OCI-LY1 (cell line): Measurements from ENCODE around the gene NUP214.
"Not testable (repeated sequence)": the region's sequence is repeated elsewhere in the genome, so short reads cannot be mapped to it uniquely, and the experiment has no call there.

Experiments used
- H2AFZ ChIP-seq: fragments of 200-600 bp; sonication (generic), shearing (Covaris generic); 2 replicates; pipeline ENCODE4 v1.6.0; 2014; ENCODE audit warnings: antibody characterized with exemption, mild to moderate bottlenecking, low read length
- H3F3A ChIP-seq: fragments of 200-600 bp; sonication (generic), shearing (Covaris generic); 2 replicates; pipeline ENCODE4 v1.6.0; 2014; ENCODE audit warnings: mild to moderate bottlenecking, antibody characterized with exemption, low read length, moderate library complexity; ENCODE audit not compliant: insufficient read depth
- H3K27ac ChIP-seq: fragments of 200-600 bp; sonication (generic); 2 replicates; pipeline ENCODE4 v1.5.1; 2014; ENCODE audit warnings: low read length, mixed run types, mild to moderate bottlenecking, low read depth; ENCODE audit not compliant: poor library complexity, severe bottlenecking
- H3K27me3 ChIP-seq: fragments of 200-600 bp; sonication (generic); 2 replicates; pipeline ENCODE4 v1.6.0; 2014; ENCODE audit warnings: antibody characterized with exemption, mild to moderate bottlenecking, low read length, moderate library complexity; ENCODE audit not compliant: insufficient read depth
- H3K36me3 ChIP-seq: fragments of 200-600 bp; sonication (generic); 2 replicates; pipeline ENCODE4 v1.6.1; 2014; ENCODE audit warnings: mild to moderate bottlenecking, antibody characterized with exemption, low read length, moderate library complexity, mixed read lengths; ENCODE audit not compliant: insufficient read depth
- H3K4me1 ChIP-seq: fragments of 200-600 bp; sonication (generic); 2 replicates; pipeline ENCODE4 v1.5.1; 2014; ENCODE audit warnings: mild to moderate bottlenecking, low read length, moderate library complexity; ENCODE audit not compliant: insufficient read depth, severe bottlenecking
- H3K4me2 ChIP-seq: fragments of 200-600 bp; sonication (generic), shearing (Covaris generic); 2 replicates; pipeline ENCODE4 v1.6.1; 2014; ENCODE audit warnings: low read length
- H3K4me3 ChIP-seq: fragments of 200-600 bp; sonication (generic); 2 replicates; pipeline ENCODE4 v1.5.1; 2014; ENCODE audit warnings: low read length, low read depth, mild to moderate bottlenecking, mixed read lengths; ENCODE audit not compliant: poor library complexity, severe bottlenecking
- H3K79me2 ChIP-seq: fragments of 200-600 bp; shearing (Covaris generic); 2 replicates; pipeline ENCODE4 v1.6.1; 2016; ENCODE audit warnings: mixed run types, low read length, mixed read lengths; ENCODE audit not compliant: insufficient read depth
- H3K9ac ChIP-seq: fragments of 200-600 bp; sonication (generic), shearing (Covaris generic); 2 replicates; pipeline ENCODE4 v1.6.1; 2014; ENCODE audit warnings: mild to moderate bottlenecking, low read length, mixed read lengths
- H3K9me2 ChIP-seq: fragments of 200-600 bp; sonication (generic), shearing (Covaris generic); 2 replicates; pipeline ENCODE4 v1.6.1; 2014; ENCODE audit warnings: low read depth, mild to moderate bottlenecking, low read length, mixed read lengths
- H3K9me3 ChIP-seq: fragments of 200-600 bp; shearing (Covaris generic); 2 replicates; pipeline ENCODE4 v1.6.1; 2014; ENCODE audit warnings: low read length, mixed read lengths
- H4K20me1 ChIP-seq: fragments of 200-600 bp; sonication (generic), shearing (Covaris generic); 2 replicates; pipeline ENCODE4 v1.6.0; 2016; ENCODE audit warnings: mild to moderate bottlenecking, low read length; ENCODE audit not compliant: insufficient read depth
- CTCF ChIP-seq: fragments of 200-600 bp; sonication (generic), shearing (Covaris generic); IDR thresholded peaks from 2 replicates; pipeline ENCODE4 v1.5.1; 2017; ENCODE audit warnings: mild to moderate bottlenecking, antibody characterized with exemption, low read length, moderate library complexity, mixed read lengths
- EZH2 ChIP-seq: fragments of 200-600 bp; sonication (generic), shearing (Covaris generic); IDR thresholded peaks from 2 replicates; pipeline ENCODE4 v1.8.0; 2017; ENCODE audit warnings: borderline replicate concordance, mixed run types, mild to moderate bottlenecking, antibody characterized with exemption, low read length, moderate library complexity, mixed read lengths

The NUP214 gene

DNA sequence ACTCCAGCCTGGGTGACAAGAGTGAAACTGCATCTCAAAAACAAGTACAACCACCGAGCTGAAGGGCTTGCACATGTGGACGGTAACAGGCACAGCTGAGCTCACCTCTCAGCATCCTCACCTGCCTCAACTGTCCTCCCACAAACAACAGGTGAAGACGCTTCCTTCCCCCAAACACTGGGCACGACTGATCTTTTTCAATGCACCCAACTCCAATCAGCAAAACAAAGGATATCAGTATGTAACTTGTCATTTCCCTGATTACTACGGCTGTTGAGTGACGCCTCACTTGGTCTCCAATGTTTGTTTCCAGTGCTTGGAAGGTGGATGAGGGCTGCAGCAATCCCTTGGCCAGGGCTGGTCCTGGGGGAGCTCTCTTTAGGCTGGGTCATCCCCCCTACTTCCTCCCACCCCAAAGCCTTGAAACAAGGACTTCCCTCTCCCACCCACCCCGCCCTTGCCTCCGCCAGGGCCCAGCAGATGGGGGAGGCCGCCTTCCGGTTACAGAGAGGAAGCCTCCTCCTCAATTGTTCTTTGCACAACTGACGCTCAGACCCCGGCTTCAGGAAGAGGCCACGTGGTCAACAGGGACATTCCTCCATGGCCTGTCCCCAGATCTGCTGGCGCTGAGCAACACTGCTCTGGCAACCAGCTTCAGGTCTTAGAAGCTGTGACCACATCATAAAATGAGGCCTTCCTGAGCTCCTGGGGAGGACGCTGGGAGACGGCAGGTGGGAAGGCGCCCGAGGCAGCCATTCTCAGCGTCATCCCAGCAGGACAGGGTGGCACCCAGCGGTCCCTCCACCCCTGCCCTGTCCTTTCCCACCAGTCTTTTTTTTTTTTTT lies 145.0 kb downstream of the NUP214 start:
- peak overlapping the region; percentile 22 for H3K4me3 ChIP-seq
- H3F3A ChIP-seq, result no peaks in the 10 kb centered on the region
- H2AFZ ChIP-seq, result no peak overlapping the region
- peaks cover 77% of the 10 kb centered on the region for H3K4me1 ChIP-seq
- 0 out of 2 replicates have a peak, but pooled peaks cover 5% of the 10 kb centered on the region for H3K79me2 ChIP-seq
- peak overlapping the region; percentile 41; the same call in 1 of the 2 replicates for H3K9ac ChIP-seq
- H3K9me2 ChIP-seq, result no peaks in the 10 kb centered on the region
- H3K27ac ChIP-seq, result peak overlapping the region; percentile 91
- H3K36me3 ChIP-seq, result no peaks in the 10 kb centered on the region; the same call in 1 of the 2 replicates
- H3K4me2 ChIP-seq, result peak overlapping the region; percentile 50; the same call in 1 of the 2 replicates
- H4K20me1 ChIP-seq, result no peaks in the 10 kb centered on the region
- no peaks in the 10 kb centered on the region for H3K9me3 ChIP-seq
- H3K27me3 ChIP-seq, result no peaks in the 10 kb centered on the region
- TF ChIP-seq EZH2 (no peak), CTCF (no peak)

GRCh38 chr9:131271016-131271273 lies 145.6 kb downstream of the NUP214 start:
- Histone ChIP-seq H3K4me2 (peak overlapping the region; percentile 22; the same call in 1 of the 2 replicates), H3K27ac (peak overlapping the region; percentile 91), H3K4me1 (peaks cover 83% of the 10 kb centered on the region)
- not testable (repeated sequence) for H4K20me1 ChIP-seq, H2AFZ ChIP-seq, H3K79me2 ChIP-seq, H3K4me3 ChIP-seq, H3K9ac ChIP-seq, H3K36me3 ChIP-seq, H3F3A ChIP-seq, H3K27me3 ChIP-seq, H3K9me2 ChIP-seq, H3K9me3 ChIP-seq

DNA sequence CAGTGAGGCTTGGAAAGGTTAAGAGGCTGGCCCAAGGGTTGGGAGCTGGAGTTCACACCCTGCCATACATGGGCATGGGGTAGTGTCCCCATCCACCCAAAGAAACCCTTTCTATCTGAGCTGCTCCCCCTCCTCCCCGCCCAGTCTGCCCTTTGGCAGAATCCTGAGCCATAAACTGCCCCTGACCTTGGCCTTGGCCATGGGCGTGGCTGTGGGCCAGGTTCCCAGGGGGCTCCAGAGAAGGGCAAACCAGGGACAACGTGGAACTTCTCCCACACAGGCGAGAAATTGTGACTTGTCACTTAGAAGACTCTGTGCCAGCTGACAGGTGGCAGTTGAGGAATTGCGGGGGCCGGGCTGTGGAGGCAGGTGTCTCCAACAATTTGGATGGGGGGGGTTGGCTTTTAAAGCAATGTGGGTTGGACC lies 146.1 kb downstream of the NUP214 start:
- H3F3A ChIP-seq, result no peaks in the 10 kb centered on the region
- no peaks in the 10 kb centered on the region; the same call in 1 of the 2 replicates for H3K36me3 ChIP-seq
- H3K4me1 ChIP-seq, result peaks cover 84% of the 10 kb centered on the region
- no peak overlapping the region for H3K9ac ChIP-seq
- H3K9me2 ChIP-seq, result no peaks in the 10 kb centered on the region
- no peaks in the 10 kb centered on the region for H3K9me3 ChIP-seq
- no peak for TF ChIP-seq CTCF
- no peak for TF ChIP-seq EZH2
- no peaks in the 10 kb centered on the region for H3K27me3 ChIP-seq
- H3K4me3 ChIP-seq, result no peak overlapping the region
- H3K79me2 ChIP-seq, result 0 out of 2 replicates have a peak, but pooled peaks cover 5% of the 10 kb centered on the region
- H3K27ac ChIP-seq, result peak overlapping the region; percentile 91
- H4K20me1 ChIP-seq, result no peaks in the 10 kb centered on the region
- H2AFZ ChIP-seq, result no peak overlapping the region
- no peak overlapping the region for H3K4me2 ChIP-seq
